ENCODE data around the gene CCDC197. TPM values are rescaled to one million over a fixed set of nuclear protein-coding genes. Genes with fewer than 3 reads are reported as not detected.

Gene CCDC197
- total RNA-seq, 1 donor from 2014 or later = not detected

Other genes with a start within 250 kb of the CCDC197 start
- not detected in 2 replicates for gene PRIMA1, start 208.8 kb upstream of the CCDC197 start, total RNA-seq
- not detected in 2 replicates for gene FAM181A, start 70.0 kb upstream of the CCDC197 start, total RNA-seq
- 0.05 and 0.35 TPM in 2 replicates for gene ASB2, start 20.7 kb upstream of the CCDC197 start, total RNA-seq
- gene OTUB2, start 29.0 kb downstream of the CCDC197 start, total RNA-seq = 6.4 and 14.2 TPM in 2 replicates
- 114 and 161 TPM in 2 replicates for gene DDX24, start 83.9 kb downstream of the CCDC197 start, total RNA-seq
- 7.5 and 15.3 TPM in 2 replicates for gene IFI27L1, start 84.0 kb downstream of the CCDC197 start, total RNA-seq
- gene IFI27, start 113.4 kb downstream of the CCDC197 start, total RNA-seq = 3.0 and 179 TPM in 2 replicates
- gene IFI27L2, start 132.3 kb downstream of the CCDC197 start, total RNA-seq = 31.2 and 53.8 TPM in 2 replicates
- gene PPP4R4, start 177.0 kb downstream of the CCDC197 start, total RNA-seq = 1.2 and 3.3 TPM in 2 replicates

Data from renal cortical epithelial cell (primary cell).